ENCODE data around the gene SMYD3. TPM values are rescaled to one million over a fixed set of nuclear protein-coding genes. Genes with fewer than 3 reads are reported as not detected.

The SMYD3 gene
- total RNA-seq, 3 donors from 2014 or later (not counting 1 experiment from before 2014, with no cell fraction given) = 43.6 to 48.0 (median 46.1) TPM

DNA sequence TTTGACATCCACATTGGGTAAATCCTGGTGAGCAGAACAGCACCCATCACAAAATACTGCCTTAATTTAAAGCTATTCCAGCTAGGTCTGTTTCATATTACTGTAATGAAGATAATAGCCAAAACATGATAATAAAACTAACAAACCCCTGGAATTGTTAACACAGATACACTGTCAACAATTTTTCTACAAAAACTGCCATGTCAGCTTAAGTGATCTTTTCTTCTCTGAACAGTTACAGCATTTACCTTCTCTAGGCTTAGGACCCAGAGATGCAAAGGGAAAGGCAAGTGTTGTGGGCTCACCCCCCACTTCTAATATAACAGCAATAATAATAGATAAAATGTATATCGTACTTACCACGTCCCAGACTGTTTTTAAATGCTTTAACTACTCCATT, 92.1 kb downstream of the SMYD3 start:
- Mint-ChIP-seq H3K9me3 (peaks cover 0 to 4% of the 10 kb centered on the region in 2 donors), H3K4me3 (no peak overlapping the region), H3K36me3 (no peaks in the 10 kb centered on the region), H3K27ac (no peak overlapping the region), H3K4me1 (peaks cover 26 to 32% of the 10 kb centered on the region in 2 donors), H3K27me3 (ENCODE audit: low read depth in 2 of 2) (no peaks in the 10 kb centered on the region)
- ATAC-seq (no peak), DNase-seq (no peak)
- intact Hi-C loops (cut with micrococcal nuclease) = no loop called here
- 100% methylated on average over 2 of the region's 2 CpGs for WGBS (ENCODE audit: insufficient coverage)
- Histone ChIP-seq H3K27me3 (ENCODE audit: control insufficient read depth, insufficient read depth, low read length) (no peaks in the 10 kb centered on the region), H3K4me3 (ENCODE audit: low read length) (no peak overlapping the region), H3K9me3 (ENCODE audit: control insufficient read depth, insufficient read depth, low read length) (no peaks in the 10 kb centered on the region), H3K27ac (ENCODE audit: low read length) (no peak overlapping the region), H3K36me3 (ENCODE audit: control insufficient read depth, insufficient read depth, low read length) (no peaks in the 10 kb centered on the region), H3K4me1 (ENCODE audit: control insufficient read depth, insufficient read depth, low read length) (no peaks in the 10 kb centered on the region)
- TF ChIP-seq, protein P1, sequence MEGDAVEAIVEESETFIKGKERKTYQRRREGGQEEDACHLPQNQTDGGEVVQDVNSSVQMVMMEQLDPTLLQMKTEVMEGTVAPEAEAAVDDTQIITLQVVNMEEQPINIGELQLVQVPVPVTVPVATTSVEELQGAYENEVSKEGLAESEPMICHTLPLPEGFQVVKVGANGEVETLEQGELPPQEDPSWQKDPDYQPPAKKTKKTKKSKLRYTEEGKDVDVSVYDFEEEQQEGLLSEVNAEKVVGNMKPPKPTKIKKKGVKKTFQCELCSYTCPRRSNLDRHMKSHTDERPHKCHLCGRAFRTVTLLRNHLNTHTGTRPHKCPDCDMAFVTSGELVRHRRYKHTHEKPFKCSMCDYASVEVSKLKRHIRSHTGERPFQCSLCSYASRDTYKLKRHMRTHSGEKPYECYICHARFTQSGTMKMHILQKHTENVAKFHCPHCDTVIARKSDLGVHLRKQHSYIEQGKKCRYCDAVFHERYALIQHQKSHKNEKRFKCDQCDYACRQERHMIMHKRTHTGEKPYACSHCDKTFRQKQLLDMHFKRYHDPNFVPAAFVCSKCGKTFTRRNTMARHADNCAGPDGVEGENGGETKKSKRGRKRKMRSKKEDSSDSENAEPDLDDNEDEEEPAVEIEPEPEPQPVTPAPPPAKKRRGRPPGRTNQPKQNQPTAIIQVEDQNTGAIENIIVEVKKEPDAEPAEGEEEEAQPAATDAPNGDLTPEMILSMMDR (IDR thresholded peaks at IDR 0.05) = no peak

DNA sequence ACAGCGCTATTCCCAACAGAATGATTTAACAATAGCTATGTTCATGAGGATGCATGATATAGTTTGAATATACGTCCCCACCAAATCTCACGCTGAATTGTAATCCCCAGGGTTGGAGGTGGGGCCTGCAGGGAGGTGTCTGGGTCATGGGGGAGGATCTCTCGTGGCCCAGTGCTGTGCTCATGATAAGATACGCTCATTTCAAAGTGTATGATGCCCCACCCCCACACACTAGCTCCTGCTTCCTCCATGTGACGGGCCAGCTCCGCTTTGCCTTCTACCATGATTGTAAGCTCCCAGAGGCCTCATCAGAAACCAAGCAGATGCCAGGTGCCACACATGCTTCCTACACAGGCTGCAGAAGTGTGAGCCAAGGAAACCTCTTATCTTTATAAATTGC, 93.6 kb downstream of the SMYD3 start:
- Histone ChIP-seq H3K4me3 (ENCODE audit: low read length) (no peak overlapping the region), H3K36me3 (ENCODE audit: control insufficient read depth, insufficient read depth, low read length) (no peaks in the 10 kb centered on the region), H3K27ac (ENCODE audit: low read length) (no peak overlapping the region), H3K4me1 (ENCODE audit: control insufficient read depth, insufficient read depth, low read length) (no peaks in the 10 kb centered on the region), H3K9me3 (ENCODE audit: control insufficient read depth, insufficient read depth, low read length) (no peaks in the 10 kb centered on the region), H3K27me3 (ENCODE audit: control insufficient read depth, insufficient read depth, low read length) (no peaks in the 10 kb centered on the region)
- TF ChIP-seq, protein P1 (IDR thresholded peaks at IDR 0.05) = no peak
- Mint-ChIP-seq H3K4me3 (no peak overlapping the region), H3K36me3 (no peaks in the 10 kb centered on the region), H3K27me3 (ENCODE audit: low read depth in 2 of 2) (no peaks in the 10 kb centered on the region), H3K27ac (no peak overlapping the region), H3K4me1 (peaks cover 16 to 21% of the 10 kb centered on the region in 2 donors), H3K9me3 (peaks cover 0 to 4% of the 10 kb centered on the region in 2 donors)
- 98% methylated on average over 7 of the region's 7 CpGs for WGBS (ENCODE audit: insufficient coverage)
- no peak for ATAC-seq
- DNase-seq = no peak
- intact Hi-C loops (cut with micrococcal nuclease) = no loop called here

GRCh38 chr1:246404078-246404477, 103.0 kb downstream of the SMYD3 start:
- no peaks in the 10 kb centered on the region for H3K9me3 ChIP-seq (ENCODE audit: control insufficient read depth, insufficient read depth, low read length)
- no peak overlapping the region for H3K4me3 Mint-ChIP-seq
- no peaks in the 10 kb centered on the region for H3K9me3 Mint-ChIP-seq
- WGBS (ENCODE audit: insufficient coverage) = 97% methylated on average over 6 of the region's 7 CpGs
- H3K36me3 Mint-ChIP-seq = no peaks in the 10 kb centered on the region
- ATAC-seq (no peak), DNase-seq (no peak)
- no peak overlapping the region for H3K4me3 ChIP-seq (ENCODE audit: low read length)
- intact Hi-C loops (cut with micrococcal nuclease) = no loop called here
- peaks cover 13% of the 10 kb centered on the region in 2 donors for H3K4me1 Mint-ChIP-seq
- H3K27me3 ChIP-seq (ENCODE audit: control insufficient read depth, insufficient read depth, low read length) = no peaks in the 10 kb centered on the region
- H3K27me3 Mint-ChIP-seq (ENCODE audit: low read depth in 2 of 2) = no peaks in the 10 kb centered on the region
- no peaks in the 10 kb centered on the region for H3K36me3 ChIP-seq (ENCODE audit: control insufficient read depth, insufficient read depth, low read length)
- TF ChIP-seq, protein P1 (IDR thresholded peaks at IDR 0.05) = no peak
- no peaks in the 10 kb centered on the region for H3K4me1 ChIP-seq (ENCODE audit: control insufficient read depth, insufficient read depth, low read length)
- no peak overlapping the region for H3K27ac ChIP-seq (ENCODE audit: low read length)
- no peak overlapping the region for H3K27ac Mint-ChIP-seq

DNA sequence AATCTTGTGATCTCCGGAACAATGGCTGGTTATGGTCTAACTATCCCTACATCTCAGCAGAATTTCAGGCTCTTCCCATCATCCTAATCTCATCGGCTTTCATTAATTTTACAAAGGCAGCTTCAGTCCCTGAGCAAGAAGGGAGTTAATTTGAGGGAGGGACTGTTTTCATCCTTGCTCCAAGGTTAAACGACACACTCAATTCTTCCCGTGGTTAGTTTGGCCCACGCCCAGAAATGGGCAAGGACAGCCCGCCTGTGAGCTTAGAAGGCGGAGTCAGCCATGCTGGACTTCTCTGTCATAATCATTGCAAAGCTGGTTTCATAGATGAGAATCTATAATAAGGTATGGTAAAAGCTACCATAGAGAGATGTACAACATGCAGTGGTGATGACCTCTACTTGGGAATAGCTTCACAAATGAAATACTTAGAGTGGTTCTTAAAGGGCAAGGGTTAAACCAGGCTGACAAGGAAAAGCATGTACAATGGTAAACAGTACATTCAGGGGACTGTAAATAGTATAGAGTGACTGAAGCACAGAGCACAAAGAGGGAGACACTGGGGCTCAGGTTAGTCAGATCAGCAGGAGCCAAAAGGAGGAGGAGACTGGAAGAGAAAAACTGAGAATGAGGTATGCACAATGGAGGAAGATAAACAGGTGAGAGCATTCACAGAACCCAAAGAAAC, 108.8 kb downstream of the SMYD3 start:
- Histone ChIP-seq H3K36me3 (ENCODE audit: control insufficient read depth, insufficient read depth, low read length) (no peaks in the 10 kb centered on the region), H3K9me3 (ENCODE audit: control insufficient read depth, insufficient read depth, low read length) (no peaks in the 10 kb centered on the region), H3K27ac (ENCODE audit: low read length) (no peak overlapping the region), H3K4me3 (ENCODE audit: low read length) (no peak overlapping the region), H3K4me1 (ENCODE audit: control insufficient read depth, insufficient read depth, low read length) (no peaks in the 10 kb centered on the region), H3K27me3 (ENCODE audit: control insufficient read depth, insufficient read depth, low read length) (no peaks in the 10 kb centered on the region)
- no peaks in the 10 kb centered on the region for H3K27me3 Mint-ChIP-seq (ENCODE audit: low read depth in 2 of 2)
- H3K27ac Mint-ChIP-seq = no peak overlapping the region
- peaks cover 20% of the 10 kb centered on the region in 2 donors for H3K4me1 Mint-ChIP-seq
- 88% methylated on average over 6 of the region's 7 CpGs for WGBS (ENCODE audit: insufficient coverage)
- no peak overlapping the region for H3K4me3 Mint-ChIP-seq
- no peak for ATAC-seq
- intact Hi-C loops (cut with micrococcal nuclease) = no loop called here
- H3K36me3 Mint-ChIP-seq = no peaks in the 10 kb centered on the region
- DNase-seq = no peak
- no peaks in the 10 kb centered on the region for H3K9me3 Mint-ChIP-seq
- TF ChIP-seq, protein P1 (IDR thresholded peaks at IDR 0.05) = no peak

All from natural killer cell (primary cell).